HEK293 (cell line): ENCODE measurements around the gene C4orf17.

Experiments used
- CTCF ChIA-PET: fragments of 350-600 bp; formaldehyde crosslinking; extraction: SDS; loops from one replicate; lab custom pipeline; 2021; ENCODE audit warnings: antibody characterized with exemption; lab: Yijun Ruan, JAX
- POLR2A ChIA-PET: fragments of 300-600 bp; formaldehyde crosslinking; extraction: SDS; loops from one replicate; lab custom pipeline; 2020; ENCODE audit warnings: antibody characterized with exemption, inconsistent platforms; lab: Yijun Ruan, JAX
- H3K27ac ChIP-seq: fragments of 200-500 bp; sonication (Bioruptor generic); 2 replicates; pipeline ENCODE4 v1.5.1; 2014; ENCODE audit warnings: low read depth, low read length, control low read depth, inconsistent platforms; ENCODE audit errors: extremely low read depth
- H3K36me3 ChIP-seq, 2 experiments: fragments of 200-500 bp in 1 of 2; sonication (Bioruptor generic) in 1 of 2; 1 replicate in 1 of 2; 2 replicates in 1 of 2; pipeline ENCODE4 v1.5.1; 2014 to 2017; ENCODE audit warnings: inconsistent platforms in 2 of 2, low read length in 2 of 2; ENCODE audit not compliant: control insufficient read depth in 2 of 2, insufficient read depth in 1 of 2
- H3K4me1 ChIP-seq: fragments of 200-500 bp; sonication (Bioruptor generic); 2 replicates; pipeline ENCODE4 v1.5.1; 2014; ENCODE audit warnings: mild to moderate bottlenecking, low read length, inconsistent platforms; ENCODE audit not compliant: control insufficient read depth, insufficient read depth
- H3K4me3 ChIP-seq: 2 replicates; pipeline ENCODE4 v1.5.1; 2011; ENCODE audit warnings: low read depth, mild to moderate bottlenecking, control low read depth, low read length, moderate library complexity
- H3K9me3 ChIP-seq: fragments of 200-500 bp; sonication (Bioruptor generic); 2 replicates; pipeline ENCODE4 v1.5.1; 2014; ENCODE audit warnings: low read depth, low read length, inconsistent platforms; ENCODE audit not compliant: control insufficient read depth, insufficient read depth
- GLI4 ChIP-seq: fragments of 450-650 bp; formaldehyde crosslinking; IDR thresholded peaks from 2 replicates; pipeline ENCODE4 v1.5.1; 2016; ENCODE audit warnings: missing biosample characterization, missing genetic modification characterization
- IKZF3 ChIP-seq: fragments of 450-650 bp; IDR thresholded peaks from 2 replicates; pipeline ENCODE4 v1.5.0; 2018; ENCODE audit warnings: missing biosample characterization, mild to moderate bottlenecking, missing genetic modification characterization, moderate library complexity
- KLF1 ChIP-seq: fragments of 450-650 bp; formaldehyde crosslinking; IDR thresholded peaks from 2 replicates; pipeline ENCODE4 v1.5.1; 2016; ENCODE audit warnings: missing biosample characterization, missing genetic modification characterization
- KLF9 ChIP-seq: fragments of 450-650 bp; formaldehyde crosslinking; IDR thresholded peaks from 2 replicates; pipeline ENCODE4 v1.5.1; 2016; ENCODE audit warnings: missing biosample characterization, missing genetic modification characterization, low read depth
- YY1 ChIP-seq: fragments of 450-650 bp; formaldehyde crosslinking; IDR thresholded peaks from 2 replicates; pipeline ENCODE4 v1.5.1; 2018; ENCODE audit warnings: missing biosample characterization, missing genetic modification characterization
- ZBTB11 ChIP-seq: fragments of 450-650 bp; formaldehyde crosslinking; conservative IDR thresholded peaks from 2 replicates; pipeline ENCODE4 v1.5.1; 2016; ENCODE audit warnings: low read depth, missing biosample characterization, missing genetic modification characterization
- ZBTB17 ChIP-seq: fragments of 450-650 bp; formaldehyde crosslinking; IDR thresholded peaks from 2 replicates; pipeline ENCODE4 v1.5.1; 2016; ENCODE audit warnings: missing biosample characterization, missing genetic modification characterization
- ZNF132 ChIP-seq: fragments of 450-650 bp; formaldehyde crosslinking; IDR thresholded peaks from 2 replicates; pipeline ENCODE4 v1.5.1; 2017; ENCODE audit warnings: missing biosample characterization, missing genetic modification characterization, borderline replicate concordance
- ZNF169 ChIP-seq: fragments of 450-650 bp; formaldehyde crosslinking; IDR thresholded peaks from 2 replicates; pipeline ENCODE4 v1.5.1; 2016; ENCODE audit warnings: missing biosample characterization, missing genetic modification characterization
- ZNF184 ChIP-seq: fragments of 450-650 bp; IDR thresholded peaks from 2 replicates; pipeline ENCODE4 v1.5.1; 2018; ENCODE audit warnings: missing biosample characterization, mild to moderate bottlenecking, missing genetic modification characterization
- ZNF19 ChIP-seq: fragments of 450-650 bp; formaldehyde crosslinking; IDR thresholded peaks from 2 replicates; pipeline ENCODE4; 2016; ENCODE audit warnings: missing biosample characterization, missing genetic modification characterization, low read depth
- ZNF24 ChIP-seq: fragments of 450-650 bp; formaldehyde crosslinking; IDR thresholded peaks from 2 replicates; pipeline ENCODE4 v1.5.1; 2016; ENCODE audit warnings: missing biosample characterization, missing genetic modification characterization
- ZNF302 ChIP-seq: fragments of 450-650 bp; formaldehyde crosslinking; IDR thresholded peaks from 2 replicates; pipeline ENCODE4 v1.5.1; 2016; ENCODE audit warnings: missing biosample characterization, missing genetic modification characterization, low read depth
- ZNF311 ChIP-seq: fragments of 450-650 bp; formaldehyde crosslinking; IDR thresholded peaks from 2 replicates; pipeline ENCODE4 v1.5.1; 2017; ENCODE audit warnings: missing biosample characterization, missing genetic modification characterization, borderline replicate concordance
- ZNF362 ChIP-seq: fragments of 450-650 bp; formaldehyde crosslinking; IDR thresholded peaks from 2 replicates; pipeline ENCODE4 v1.5.1; 2016; ENCODE audit warnings: missing biosample characterization, missing genetic modification characterization
- ZNF571 ChIP-seq: fragments of 450-650 bp; formaldehyde crosslinking; IDR thresholded peaks from 2 replicates; pipeline ENCODE4 v1.5.0; 2017; ENCODE audit warnings: missing biosample characterization, missing genetic modification characterization
- ZNF624 ChIP-seq: fragments of 450-650 bp; formaldehyde crosslinking; IDR thresholded peaks from 2 replicates; pipeline ENCODE4 v1.5.1; 2017; ENCODE audit warnings: missing biosample characterization, missing genetic modification characterization
- ZNF639 ChIP-seq: fragments of 450-650 bp; formaldehyde crosslinking; IDR thresholded peaks from 2 replicates; pipeline ENCODE4 v1.5.1; 2016; ENCODE audit warnings: missing biosample characterization, missing genetic modification characterization
- ZNF768 ChIP-seq: fragments of 450-650 bp; formaldehyde crosslinking; IDR thresholded peaks from 2 replicates; pipeline ENCODE4 v1.5.1; 2018; ENCODE audit warnings: missing biosample characterization, mild to moderate bottlenecking, missing genetic modification characterization
- ZNF776 ChIP-seq: fragments of 450-650 bp; formaldehyde crosslinking; IDR thresholded peaks from 2 replicates; pipeline ENCODE4 v1.5.0; 2017; ENCODE audit warnings: missing biosample characterization, missing genetic modification characterization, borderline replicate concordance
- TF ChIP-seq, protein P1 (sequence below): fragments of 450-650 bp; IDR thresholded peaks from 2 replicates; pipeline ENCODE4 v1.5.1; 2018; ENCODE audit warnings: missing biosample characterization, mild to moderate bottlenecking, missing genetic modification characterization
- TF ChIP-seq, protein P2 (sequence below): fragments of 450-650 bp; formaldehyde crosslinking; IDR thresholded peaks from 2 replicates; pipeline ENCODE4 v1.5.1; 2016; ENCODE audit warnings: missing biosample characterization, missing genetic modification characterization
- TF ChIP-seq, protein P3 (sequence below): fragments of 450-650 bp; formaldehyde crosslinking; IDR thresholded peaks from 2 replicates; pipeline ENCODE4 v1.5.0; 2017; ENCODE audit warnings: missing biosample characterization, missing genetic modification characterization, borderline replicate concordance

C4orf17 gene

GRCh38 chr4:99563310-99564186 is 52.7 kb downstream of the C4orf17 start, which contains the start of gene TRMT10A:
TRMT10A (minus strand) TSS chr4:99564039; CDS start chr4:99559338, 4,701 bp downstream.
- H3K27ac ChIP-seq: peak within 1 kb of the TSS; percentile 70
- peak within 1 kb of the TSS; percentile 75 for H3K4me3 ChIP-seq
- ChIA-PET CTCF (interaction anchor here (0.6 to 2.1 kb wide), 6 partner anchors 52 to 248 kb away, joined by 3 to 6 read pairs (median 4); no protein-coding TSS in a partner anchor), POLR2A (interaction anchor here (1.0 to 1.5 kb wide), 6 partner anchors 24 to 387 kb away, joined by 3 to 8 read pairs (median 4); partner anchors contain the start of genes DNAJB14 and H2AZ1)
- peaks cover 0 to 3% of the 10 kb centered on the region in 2 experiments; a peak in 1 of 3 replicates for H3K36me3 ChIP-seq
- no peaks in the 10 kb centered on the region for H3K4me1 ChIP-seq
- no peaks in the 10 kb centered on the region for H3K9me3 ChIP-seq
- TF ChIP-seq YY1 (tag by site-specific recombination): peak; percentile 17; the same call in 1 of the 2 replicates
- TF ChIP-seq ZNF184: no peak
- no peak for TF ChIP-seq GLI4 (tag by site-specific recombination)
- no peak for TF ChIP-seq ZNF169 (tag by site-specific recombination)
- no peak for TF ChIP-seq ZNF776 (tag by site-specific recombination)
- TF ChIP-seq ZNF571 (tag by site-specific recombination): no peak
- peak; percentile 65 for TF ChIP-seq ZBTB17 (tag by site-specific recombination)
- peak; percentile 92 for TF ChIP-seq ZBTB11 (tag by site-specific recombination)
- no peak for TF ChIP-seq ZNF302 (tag by site-specific recombination)
- no peak for TF ChIP-seq KLF9 (tag by site-specific recombination)
- no peak for TF ChIP-seq ZNF768 (tag by site-specific recombination)
- TF ChIP-seq, protein P1, sequence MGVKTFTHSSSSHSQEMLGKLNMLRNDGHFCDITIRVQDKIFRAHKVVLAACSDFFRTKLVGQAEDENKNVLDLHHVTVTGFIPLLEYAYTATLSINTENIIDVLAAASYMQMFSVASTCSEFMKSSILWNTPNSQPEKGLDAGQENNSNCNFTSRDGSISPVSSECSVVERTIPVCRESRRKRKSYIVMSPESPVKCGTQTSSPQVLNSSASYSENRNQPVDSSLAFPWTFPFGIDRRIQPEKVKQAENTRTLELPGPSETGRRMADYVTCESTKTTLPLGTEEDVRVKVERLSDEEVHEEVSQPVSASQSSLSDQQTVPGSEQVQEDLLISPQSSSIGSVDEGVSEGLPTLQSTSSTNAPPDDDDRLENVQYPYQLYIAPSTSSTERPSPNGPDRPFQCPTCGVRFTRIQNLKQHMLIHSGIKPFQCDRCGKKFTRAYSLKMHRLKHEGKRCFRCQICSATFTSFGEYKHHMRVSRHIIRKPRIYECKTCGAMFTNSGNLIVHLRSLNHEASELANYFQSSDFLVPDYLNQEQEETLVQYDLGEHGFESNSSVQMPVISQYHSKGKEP (tag by site-specific recombination): no peak
- no peak for TF ChIP-seq ZNF311
- TF ChIP-seq, protein P2, sequence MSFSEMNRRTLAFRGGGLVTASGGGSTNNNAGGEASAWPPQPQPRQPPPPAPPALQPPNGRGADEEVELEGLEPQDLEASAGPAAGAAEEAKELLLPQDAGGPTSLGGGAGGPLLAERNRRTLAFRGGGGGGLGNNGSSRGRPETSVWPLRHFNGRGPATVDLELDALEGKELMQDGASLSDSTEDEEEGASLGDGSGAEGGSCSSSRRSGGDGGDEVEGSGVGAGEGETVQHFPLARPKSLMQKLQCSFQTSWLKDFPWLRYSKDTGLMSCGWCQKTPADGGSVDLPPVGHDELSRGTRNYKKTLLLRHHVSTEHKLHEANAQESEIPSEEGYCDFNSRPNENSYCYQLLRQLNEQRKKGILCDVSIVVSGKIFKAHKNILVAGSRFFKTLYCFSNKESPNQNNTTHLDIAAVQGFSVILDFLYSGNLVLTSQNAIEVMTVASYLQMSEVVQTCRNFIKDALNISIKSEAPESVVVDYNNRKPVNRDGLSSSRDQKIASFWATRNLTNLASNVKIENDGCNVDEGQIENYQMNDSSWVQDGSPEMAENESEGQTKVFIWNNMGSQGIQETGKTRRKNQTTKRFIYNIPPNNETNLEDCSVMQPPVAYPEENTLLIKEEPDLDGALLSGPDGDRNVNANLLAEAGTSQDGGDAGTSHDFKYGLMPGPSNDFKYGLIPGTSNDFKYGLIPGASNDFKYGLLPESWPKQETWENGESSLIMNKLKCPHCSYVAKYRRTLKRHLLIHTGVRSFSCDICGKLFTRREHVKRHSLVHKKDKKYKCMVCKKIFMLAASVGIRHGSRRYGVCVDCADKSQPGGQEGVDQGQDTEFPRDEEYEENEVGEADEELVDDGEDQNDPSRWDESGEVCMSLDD (tag by site-specific recombination): peak; percentile 87
- TF ChIP-seq, protein P3, sequence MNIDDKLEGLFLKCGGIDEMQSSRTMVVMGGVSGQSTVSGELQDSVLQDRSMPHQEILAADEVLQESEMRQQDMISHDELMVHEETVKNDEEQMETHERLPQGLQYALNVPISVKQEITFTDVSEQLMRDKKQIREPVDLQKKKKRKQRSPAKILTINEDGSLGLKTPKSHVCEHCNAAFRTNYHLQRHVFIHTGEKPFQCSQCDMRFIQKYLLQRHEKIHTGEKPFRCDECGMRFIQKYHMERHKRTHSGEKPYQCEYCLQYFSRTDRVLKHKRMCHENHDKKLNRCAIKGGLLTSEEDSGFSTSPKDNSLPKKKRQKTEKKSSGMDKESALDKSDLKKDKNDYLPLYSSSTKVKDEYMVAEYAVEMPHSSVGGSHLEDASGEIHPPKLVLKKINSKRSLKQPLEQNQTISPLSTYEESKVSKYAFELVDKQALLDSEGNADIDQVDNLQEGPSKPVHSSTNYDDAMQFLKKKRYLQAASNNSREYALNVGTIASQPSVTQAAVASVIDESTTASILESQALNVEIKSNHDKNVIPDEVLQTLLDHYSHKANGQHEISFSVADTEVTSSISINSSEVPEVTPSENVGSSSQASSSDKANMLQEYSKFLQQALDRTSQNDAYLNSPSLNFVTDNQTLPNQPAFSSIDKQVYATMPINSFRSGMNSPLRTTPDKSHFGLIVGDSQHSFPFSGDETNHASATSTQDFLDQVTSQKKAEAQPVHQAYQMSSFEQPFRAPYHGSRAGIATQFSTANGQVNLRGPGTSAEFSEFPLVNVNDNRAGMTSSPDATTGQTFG (tag by site-specific recombination): no peak
- no peak for TF ChIP-seq ZNF24
- 0 out of 2 replicates have a peak, but pooled peaks have one; percentile 40 for TF ChIP-seq IKZF3 (tag by site-specific recombination)
- TF ChIP-seq ZNF624 (tag by site-specific recombination): no peak
- TF ChIP-seq ZNF639 (tag by site-specific recombination): no peak
- peak; percentile 25; the same call in 1 of the 2 replicates for TF ChIP-seq KLF1 (tag by site-specific recombination)
- TF ChIP-seq ZNF132 (tag by site-specific recombination): no peak
- TF ChIP-seq ZNF19: no peak
- no peak for TF ChIP-seq ZNF362 (tag by site-specific recombination)
